SK-N-SH (cell line): ENCODE measurements around the gene TNFRSF4.

Experiments
- CTCF ChIP-seq: fragments of 200-600 bp; sonication (generic); IDR thresholded peaks from 2 replicates; pipeline ENCODE4 v1.6.1; 2017; ENCODE audit warnings: antibody characterized with exemption, mild to moderate bottlenecking, moderate library complexity
- MXI1 ChIP-seq: IDR thresholded peaks from 2 replicates; pipeline ENCODE4 v1.6.1; 2012; ENCODE audit warnings: mild to moderate bottlenecking, low read depth, low read length, improper control_type of control experiment

DNA sequence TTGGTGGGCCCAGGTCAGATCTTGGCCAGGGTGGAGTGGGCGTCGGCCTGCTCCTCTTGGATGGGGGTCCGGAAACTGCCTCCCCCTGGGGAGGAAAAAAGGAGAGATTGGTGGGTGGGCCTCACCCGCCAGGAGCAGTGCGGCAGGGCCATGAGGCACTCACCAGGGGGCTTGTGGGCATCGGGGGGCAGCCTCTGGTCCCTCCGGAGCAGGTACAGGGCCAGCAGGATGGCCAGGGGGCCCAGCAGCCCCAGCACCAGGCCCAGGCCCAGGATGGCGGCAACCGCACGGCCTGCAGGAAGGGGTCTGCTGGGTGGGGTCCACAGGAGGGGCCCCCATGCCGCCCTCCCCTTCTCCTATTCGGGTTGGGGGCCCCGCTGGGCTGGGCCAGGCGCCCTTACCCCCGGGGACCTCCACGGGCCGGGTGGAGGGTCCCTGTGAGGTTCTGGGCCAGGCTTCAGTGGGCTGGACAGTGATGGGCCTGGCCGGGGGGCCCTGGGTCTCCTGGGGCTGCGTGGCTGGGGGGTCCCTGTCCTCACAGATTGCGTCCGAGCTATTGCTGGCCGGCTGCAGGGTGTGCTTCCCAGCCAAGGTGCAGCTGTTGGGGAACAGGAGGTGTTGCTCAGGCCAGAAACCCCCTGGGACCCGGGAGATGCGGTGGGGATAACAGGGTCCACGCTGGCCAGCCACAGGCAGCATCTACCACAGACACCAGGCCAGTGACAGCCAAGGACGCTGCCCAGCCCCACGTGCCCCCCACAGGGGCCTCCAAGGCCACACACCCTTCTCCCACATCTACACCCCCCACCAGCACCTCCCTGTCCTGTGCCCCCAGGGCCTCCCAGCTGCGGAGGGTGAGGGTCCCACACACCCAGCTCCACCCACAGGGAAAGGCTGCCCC, 2.2 kb downstream of the TNFRSF4 start:
- TF ChIP-seq CTCF (no peak), MXI1 (no peak)
